MCF 10A (cell line): ENCODE results near the gene APOA1. TPM values are rescaled to one million over a fixed set of nuclear protein-coding genes. Genes with fewer than 3 reads are reported as not detected.

Experiments used
- BruUV-seq: library from RNA; stranded (reverse); fragments of 400-500 nt; replicated peaks from 2 replicates; lab custom pipeline; 2021; lab: Mats Ljungman, UMichigan
- CTCF ChIA-PET: fragments of 300-600 bp; sonication (Branson Sonifier 250); formaldehyde crosslinking; extraction: SDS; loops from one replicate; lab custom pipeline; 2021; ENCODE audit warnings: antibody characterized with exemption, inconsistent platforms; lab: Yijun Ruan, JAX
- POLR2A ChIA-PET: fragments of 300-600, 350-650 bp; sonication (Branson Sonifier 250); formaldehyde crosslinking; extraction: SDS; loops from one replicate; lab custom pipeline; 2020; ENCODE audit warnings: antibody characterized with exemption, inconsistent platforms; lab: Yijun Ruan, JAX
- DNase-seq: peaks from one replicate; pipeline ENCODE4 v3.0.0-alpha.2; 2018; ENCODE audit not compliant: unreplicated experiment
- H3K27ac Mint-ChIP-seq: one replicate; pipeline ENCODE4 v1.8.0; 2022; ENCODE audit warnings: mild to moderate bottlenecking, low read depth, mixed read lengths; ENCODE audit not compliant: unreplicated experiment
- H3K27me3 Mint-ChIP-seq: one replicate; pipeline ENCODE4 v1.8.0; 2022; ENCODE audit warnings: mixed read lengths; ENCODE audit not compliant: insufficient read depth, unreplicated experiment
- H3K36me3 Mint-ChIP-seq: one replicate; pipeline ENCODE4 v1.8.0; 2022; ENCODE audit warnings: mild to moderate bottlenecking, moderate library complexity, mixed read lengths; ENCODE audit not compliant: insufficient read depth, unreplicated experiment
- H3K4me1 Mint-ChIP-seq: one replicate; pipeline ENCODE4 v1.8.0; 2022; ENCODE audit warnings: mixed read lengths; ENCODE audit not compliant: insufficient read depth, unreplicated experiment
- H3K4me3 Mint-ChIP-seq: one replicate; pipeline ENCODE4 v1.8.0; 2022; ENCODE audit warnings: mild to moderate bottlenecking, moderate library complexity, mixed read lengths; ENCODE audit not compliant: unreplicated experiment
- H3K9me3 Mint-ChIP-seq: one replicate; pipeline ENCODE4 v1.8.0; 2022; ENCODE audit warnings: mixed read lengths; ENCODE audit not compliant: unreplicated experiment
- CTCF ChIP-seq: fragments of 200-600 bp; IDR thresholded peaks from one replicate; pipeline ENCODE4 v1.8.0; 2022; ENCODE audit warnings: antibody characterized with exemption, mild to moderate bottlenecking; ENCODE audit not compliant: unreplicated experiment
- intact Hi-C: fragments of 100-400 bp; cut with micrococcal nuclease; formaldehyde crosslinking; loops from 2 replicates; pipeline ENCODE4 v1.14.1; 2022
- total RNA-seq: library from RNA; stranded (reverse); gene quantifications from 2 replicates; pipeline ENCODE4 v1.2.3, GENCODE V29; 2022

APOA1 gene
- total RNA-seq, 1 experiment from 2014 or later: not detected

- TF ChIP-seq CTCF: no peak
- no peaks in the 10 kb centered on the region for H3K9me3 Mint-ChIP-seq
- no TSS peak for BruUV-seq
- H3K4me3 Mint-ChIP-seq: no peak overlapping the region
- H3K36me3 Mint-ChIP-seq: peaks cover 24% of the 10 kb centered on the region
- POLR2A ChIA-PET: interaction anchor here (0.6 to 1.5 kb wide), 4 partner anchors 157 to 227 kb away, joined by 3 to 4 read pairs (median 3); partner anchors contain the start of gene SIK3
- peaks cover 17% of the 10 kb centered on the region for H3K4me1 Mint-ChIP-seq
- DNase-seq: no peak
- intact Hi-C loops: no loop called here
- no peaks in the 10 kb centered on the region for H3K27me3 Mint-ChIP-seq
- CTCF ChIA-PET: interaction anchor here (16.1 kb wide), 1 partner anchor 233 kb away, joined by 232 read pairs; no protein-coding TSS in a partner anchor
- no peak overlapping the region for H3K27ac Mint-ChIP-seq
Measured at GRCh38 chr11:116874251-116874650, 36.8 kb upstream of the APOA1 start.

- ChIA-PET POLR2A (interaction anchor here (1.0 to 1.5 kb wide), 3 partner anchors 220 to 225 kb away, joined by 3 to 4 read pairs (median 3); partner anchors contain the start of gene SIK3), CTCF (interaction anchor here (16.1 kb wide), 1 partner anchor 234 kb away, joined by 232 read pairs; no protein-coding TSS in a partner anchor)
- H3K27ac Mint-ChIP-seq: no peak overlapping the region
- H3K27me3 Mint-ChIP-seq: no peaks in the 10 kb centered on the region
- H3K36me3 Mint-ChIP-seq: peaks cover 27% of the 10 kb centered on the region
- BruUV-seq: no TSS peak
- H3K4me1 Mint-ChIP-seq: peaks cover 17% of the 10 kb centered on the region
- H3K9me3 Mint-ChIP-seq: no peaks in the 10 kb centered on the region
- TF ChIP-seq CTCF: no peak
- no peak for DNase-seq
- intact Hi-C loops: no loop called here
- H3K4me3 Mint-ChIP-seq: no peak overlapping the region
Measured at GRCh38 chr11:116873381-116873780, 36.0 kb upstream of the APOA1 start.

- Mint-ChIP-seq H3K4me1 (peaks cover 17% of the 10 kb centered on the region), H3K9me3 (no peaks in the 10 kb centered on the region), H3K36me3 (peaks cover 43% of the 10 kb centered on the region), H3K27ac (peak overlapping the region; percentile 52), H3K4me3 (peak overlapping the region; percentile 7), H3K27me3 (no peaks in the 10 kb centered on the region)
- intact Hi-C loops: no loop called here
- TF ChIP-seq CTCF: no peak
- POLR2A ChIA-PET: interaction anchor here (0.6 to 1.7 kb wide), 3 partner anchors 10 to 227 kb away, joined by 3 to 5 read pairs (median 3); partner anchors contain the start of gene SIK3
- no TSS peak for BruUV-seq
- CTCF ChIA-PET: interaction anchor here (0.9 to 16.1 kb wide), 4 partner anchors 9 to 281 kb away, joined by 4 to 232 read pairs (median 5); no protein-coding TSS in a partner anchor
- peak; percentile 68 for DNase-seq
Measured at GRCh38 chr11:116871248-116871647, 33.8 kb upstream of the APOA1 start.

- TF ChIP-seq CTCF: no peak
- ChIA-PET POLR2A (no interaction called here), CTCF (interaction anchor here (0.7 to 16.1 kb wide), 3 partner anchors 9 to 237 kb away, joined by 3 to 232 read pairs (median 6); no protein-coding TSS in a partner anchor)
- no peak for DNase-seq
- Mint-ChIP-seq H3K27me3 (no peaks in the 10 kb centered on the region), H3K4me1 (peaks cover 17% of the 10 kb centered on the region), H3K27ac (peak overlapping the region; percentile 52), H3K9me3 (no peaks in the 10 kb centered on the region), H3K36me3 (peaks cover 45% of the 10 kb centered on the region), H3K4me3 (no peak overlapping the region)
- intact Hi-C loops: no loop called here
- BruUV-seq: no TSS peak
Measured at GRCh38 chr11:116870054-116870453, 32.6 kb upstream of the APOA1 start.
